Left hindlimb (tissue), 1 donor: ENCODE data around the gene PRKAG3.

ENCODE experiments used
- DNase-seq: peaks from one replicate; pipeline ENCODE4 v3.0.0-alpha.2; 2018

Gene PRKAG3

GRCh38 chr2:218831378-218831990 is at the start of gene PRKAG3:
Gene PRKAG3, minus strand, starts transcription at chr2:218831803.
- peak; percentile 47 for DNase-seq

- DNase-seq = no peak
Measured at GRCh38 chr2:218880859-218881594, 49.4 kb upstream of the PRKAG3 start.

GRCh38 chr2:218880102-218880858 is 48.7 kb upstream of the PRKAG3 start, which contains the start of gene WNT10A:
Gene WNT10A, plus strand, starts transcription at chr2:218880852. Its CDS starts 144 bp downstream, at chr2:218880996.
- no peak for DNase-seq

GRCh38 chr2:218879776-218880101 is 48.1 kb upstream of the PRKAG3 start:
- peak; percentile 14 for DNase-seq

DNA sequence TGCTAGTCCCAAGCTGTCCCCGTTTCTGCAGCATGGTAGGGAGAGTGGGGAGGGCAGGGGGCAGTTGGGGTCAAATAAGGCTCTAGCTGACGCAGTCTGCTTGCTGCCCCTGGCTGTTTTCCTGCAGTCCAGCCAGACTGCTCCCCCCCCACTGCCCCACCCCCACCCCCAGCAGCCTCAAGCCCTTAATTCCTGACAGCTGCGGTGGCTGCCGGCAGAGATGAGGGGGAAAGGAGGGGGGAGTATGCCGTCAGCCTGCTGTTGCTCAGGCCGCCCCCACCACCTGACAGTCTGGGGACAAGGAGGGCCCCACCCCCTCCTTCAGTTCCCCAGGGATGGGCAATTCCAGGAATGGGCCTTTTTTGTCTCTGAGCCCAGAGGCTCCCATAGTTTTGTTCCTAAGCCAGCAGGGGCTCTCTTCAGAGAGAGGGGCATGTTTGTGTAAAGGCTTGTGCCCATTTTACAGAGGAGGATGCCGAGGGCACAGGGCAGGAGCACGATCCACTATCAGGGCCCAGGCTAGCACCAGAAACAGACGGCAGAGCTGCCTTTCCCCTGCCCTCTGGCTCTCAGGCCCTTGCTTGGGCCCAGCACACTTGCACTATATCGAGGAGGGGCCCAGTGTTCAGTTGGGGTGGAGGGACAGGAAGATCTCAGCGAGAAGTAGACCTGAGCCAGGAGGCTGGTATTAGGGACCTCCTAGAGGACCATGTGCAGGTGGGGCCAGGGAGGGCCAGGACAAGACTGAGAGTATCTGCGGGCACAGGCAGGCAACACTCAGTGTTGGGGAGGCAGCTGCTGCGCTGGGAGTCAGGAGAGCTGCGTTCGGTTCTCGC is 47.5 kb upstream of the PRKAG3 start:
- DNase-seq = peak; percentile 54

GRCh38 chr2:218878486-218878885 is 46.9 kb upstream of the PRKAG3 start:
- DNase-seq = peak; percentile 3

GRCh38 chr2:218877891-218878290 is 46.3 kb upstream of the PRKAG3 start:
- peak; percentile 28 for DNase-seq

DNA sequence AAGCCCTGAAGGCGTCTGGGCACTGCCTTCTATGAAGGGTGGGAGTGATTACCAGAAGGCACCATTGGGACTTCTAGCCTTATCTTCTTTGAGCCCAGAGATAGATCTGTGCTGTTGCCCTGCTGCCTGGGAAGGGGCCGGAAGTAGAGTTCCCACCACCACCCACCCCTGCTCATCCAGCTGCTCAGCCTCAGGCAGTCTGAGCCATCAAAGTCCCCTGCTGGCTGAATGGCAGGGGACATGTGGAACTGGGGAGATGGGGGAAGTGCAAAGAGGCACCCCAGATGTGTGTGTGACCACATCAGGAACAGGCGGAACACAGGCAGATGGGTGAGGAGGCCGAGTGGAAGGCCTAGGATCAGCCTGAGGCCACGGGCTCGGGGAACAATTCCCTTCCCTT is 45.7 kb upstream of the PRKAG3 start:
- peak; percentile 13 for DNase-seq

DNA sequence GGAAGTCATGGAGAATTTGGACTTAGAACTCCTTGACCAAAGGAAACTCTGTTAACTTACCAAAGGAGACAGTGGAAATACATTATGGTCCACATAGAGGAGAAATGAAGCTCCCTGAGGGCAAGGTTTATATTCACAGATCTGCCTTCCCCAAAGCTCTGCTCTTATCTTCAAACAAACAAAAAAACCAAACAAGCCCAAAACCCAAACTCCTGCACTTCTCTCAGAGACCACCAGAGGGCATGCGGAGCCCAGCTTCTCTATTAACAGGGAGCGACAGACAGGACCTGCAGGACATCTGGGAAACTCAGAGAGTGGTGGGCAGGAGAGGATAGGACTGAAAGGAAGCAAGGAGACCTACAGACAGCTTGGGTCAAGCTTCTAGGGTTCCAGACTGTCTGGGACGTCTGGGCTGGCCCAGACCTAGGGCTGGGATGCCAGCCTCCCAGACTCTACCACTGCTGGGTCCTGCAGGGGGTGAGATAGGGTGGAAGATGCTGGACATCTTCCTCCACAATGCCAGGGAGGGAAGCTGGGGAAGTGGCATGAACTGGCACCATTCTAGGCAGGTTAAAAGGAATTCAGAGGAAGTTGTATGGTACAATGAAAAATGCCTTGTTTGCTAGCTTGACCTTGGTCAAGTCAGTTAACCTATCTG is 45.1 kb upstream of the PRKAG3 start:
- peak; percentile 66 for DNase-seq

GRCh38 chr2:218875692-218876246 is 44.2 kb upstream of the PRKAG3 start:
- DNase-seq = no peak

GRCh38 chr2:218873359-218874194 is 42.0 kb upstream of the PRKAG3 start:
- DNase-seq = peak; percentile 18

GRCh38 chr2:218872645-218873358 is 41.2 kb upstream of the PRKAG3 start:
- peak; percentile 21 for DNase-seq

DNA sequence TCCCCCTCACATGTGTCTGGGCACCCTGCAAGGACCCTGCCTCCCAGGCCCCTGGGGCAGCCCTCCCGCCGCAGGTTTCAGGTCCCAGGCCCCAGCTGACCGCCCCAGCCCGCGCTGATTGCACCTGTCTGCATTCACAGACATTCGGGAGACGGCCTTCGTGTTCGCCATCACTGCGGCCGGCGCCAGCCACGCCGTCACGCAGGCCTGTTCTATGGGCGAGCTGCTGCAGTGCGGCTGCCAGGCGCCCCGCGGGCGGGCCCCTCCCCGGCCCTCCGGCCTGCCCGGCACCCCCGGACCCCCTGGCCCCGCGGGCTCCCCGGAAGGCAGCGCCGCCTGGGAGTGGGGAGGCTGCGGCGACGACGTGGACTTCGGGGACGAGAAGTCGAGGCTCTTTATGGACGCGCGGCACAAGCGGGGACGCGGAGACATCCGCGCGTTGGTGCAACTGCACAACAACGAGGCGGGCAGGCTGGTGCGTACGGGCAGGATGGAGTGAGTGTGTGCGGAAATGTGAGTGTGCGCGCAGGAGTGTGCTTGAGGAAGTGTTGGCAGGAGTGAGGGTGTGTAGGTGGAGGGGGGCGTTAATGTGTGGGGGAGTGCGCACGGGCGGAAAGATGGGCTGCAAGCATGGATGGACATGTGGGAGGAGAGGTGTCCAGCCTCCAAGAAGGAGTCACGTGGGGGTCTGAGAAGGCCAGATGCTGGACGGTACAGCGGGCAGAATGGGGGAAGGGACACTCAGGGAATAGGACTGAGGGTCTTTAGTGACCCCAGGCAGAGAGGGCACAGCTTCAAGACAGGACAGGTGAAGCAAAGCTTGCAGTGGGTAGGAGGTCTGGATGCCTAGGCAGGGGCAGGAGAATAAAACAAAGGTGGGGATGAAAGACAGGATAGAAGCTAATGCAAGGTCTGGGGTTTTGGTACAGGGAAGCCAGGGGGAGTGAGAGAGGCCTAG is 40.0 kb upstream of the PRKAG3 start:
- peak; percentile 20 for DNase-seq

DNA sequence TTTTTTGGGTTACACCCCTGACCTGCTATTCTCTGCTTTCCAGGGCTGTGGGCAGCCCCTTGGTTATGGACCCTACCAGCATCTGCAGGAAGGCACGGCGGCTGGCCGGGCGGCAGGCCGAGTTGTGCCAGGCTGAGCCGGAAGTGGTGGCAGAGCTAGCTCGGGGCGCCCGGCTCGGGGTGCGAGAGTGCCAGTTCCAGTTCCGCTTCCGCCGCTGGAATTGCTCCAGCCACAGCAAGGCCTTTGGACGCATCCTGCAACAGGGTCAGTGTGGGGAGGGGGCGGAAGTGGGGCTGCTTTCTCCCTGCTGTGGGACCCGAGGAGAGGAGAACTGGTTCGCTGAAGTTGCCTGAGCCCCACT is 39.4 kb upstream of the PRKAG3 start:
- DNase-seq = peak; percentile 29

- DNase-seq = no peak
Measured at GRCh38 chr2:218869064-218869463, 37.5 kb upstream of the PRKAG3 start.

DNA sequence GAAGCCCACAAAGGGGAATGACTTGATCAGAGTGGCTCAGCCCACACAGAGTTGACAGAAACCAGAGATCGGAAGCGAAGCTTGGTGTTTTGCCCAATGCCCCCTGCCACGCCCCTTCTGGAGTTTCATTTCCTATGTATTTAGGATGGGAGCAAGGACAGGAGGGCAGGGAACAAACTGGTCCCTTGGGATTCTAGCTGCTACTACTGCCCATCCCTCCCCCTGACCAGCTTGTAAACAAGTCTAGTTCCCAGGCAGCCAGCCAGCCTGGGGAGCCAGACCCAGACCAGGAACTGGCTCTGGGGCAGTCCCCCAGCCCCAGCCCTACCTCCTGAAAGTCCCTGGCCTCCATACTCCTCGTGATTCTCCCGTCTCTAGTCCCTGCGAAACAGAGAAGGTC is 36.3 kb upstream of the PRKAG3 start:
- no peak for DNase-seq

- DNase-seq = no peak
Measured at GRCh38 chr2:218865999-218866398, 34.4 kb upstream of the PRKAG3 start.

DNA sequence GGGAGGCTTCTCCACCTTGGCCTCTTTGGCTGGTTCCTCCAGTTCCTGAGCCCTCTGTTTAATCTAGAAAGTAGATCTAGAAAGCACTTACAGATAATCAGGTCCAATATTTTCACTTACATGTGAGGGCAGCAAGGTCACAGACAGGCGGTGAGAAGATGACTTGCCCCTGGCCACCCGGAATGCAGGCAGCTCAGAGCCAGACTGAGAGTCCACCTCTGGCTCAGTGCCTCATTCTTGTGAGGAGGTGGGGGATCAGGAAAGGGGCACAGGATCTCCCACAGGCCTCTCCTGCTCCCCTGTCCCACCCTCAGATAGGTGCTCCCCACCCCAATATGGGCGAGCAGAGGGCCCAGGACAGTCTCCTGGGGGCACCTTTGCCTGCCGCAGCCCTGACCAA is 33.8 kb upstream of the PRKAG3 start:
- DNase-seq = no peak

GRCh38 chr2:218863021-218863520 is 31.5 kb upstream of the PRKAG3 start:
- no peak for DNase-seq
